Measurements from ENCODE around the gene TRPV5.
A peak's percentile ranks its signal among the peaks of the same experiment; 100 is the strongest.

The TRPV5 gene

GRCh38 chr7:142923391-142923790, 10.2 kb downstream of the TRPV5 start:
- Histone ChIP-seq H3K9me3 (ENCODE audit: severe bottlenecking) (no peaks in the 10 kb centered on the region), H3K36me3 (no peaks in the 10 kb centered on the region), H3K27ac (no peak overlapping the region), H3K27me3 (ENCODE audit: insufficient read depth, low read depth, severe bottlenecking) (no peaks in the 10 kb centered on the region), H3K4me3 (ENCODE audit: low read depth, low read length) (no peak overlapping the region)
- TF ChIP-seq CTCF (IDR thresholded peaks at IDR 0.05; ENCODE audit: low read depth, low read length), result no peak
- no peak for DNase-seq

GRCh38 chr7:142919656-142920055, 13.9 kb downstream of the TRPV5 start:
- Histone ChIP-seq H3K27me3 (ENCODE audit: insufficient read depth, low read depth, severe bottlenecking) (no peaks in the 10 kb centered on the region), H3K9me3 (ENCODE audit: severe bottlenecking) (no peaks in the 10 kb centered on the region), H3K27ac (no peak overlapping the region), H3K4me3 (ENCODE audit: low read depth, low read length) (no peak overlapping the region), H3K36me3 (no peaks in the 10 kb centered on the region)
- no peak for DNase-seq
- no peak for TF ChIP-seq CTCF (IDR thresholded peaks at IDR 0.05; ENCODE audit: low read depth, low read length)

GRCh38 chr7:142918901-142919300, 14.6 kb downstream of the TRPV5 start:
- no peak for TF ChIP-seq CTCF (IDR thresholded peaks at IDR 0.05; ENCODE audit: low read depth, low read length)
- no peaks in the 10 kb centered on the region for H3K9me3 ChIP-seq (ENCODE audit: severe bottlenecking)
- H3K4me3 ChIP-seq (ENCODE audit: low read depth, low read length), result no peak overlapping the region
- DNase-seq, result no peak
- no peaks in the 10 kb centered on the region for H3K36me3 ChIP-seq
- H3K27ac ChIP-seq, result no peak overlapping the region
- no peaks in the 10 kb centered on the region for H3K27me3 ChIP-seq (ENCODE audit: insufficient read depth, low read depth, severe bottlenecking)

- no peak overlapping the region for H3K27ac ChIP-seq
- H3K27me3 ChIP-seq (ENCODE audit: insufficient read depth, low read depth, severe bottlenecking), result no peaks in the 10 kb centered on the region
- DNase-seq, result no peak
- H3K4me3 ChIP-seq (ENCODE audit: low read depth, low read length), result no peak overlapping the region
- no peak for TF ChIP-seq CTCF (IDR thresholded peaks at IDR 0.05; ENCODE audit: low read depth, low read length)
- H3K36me3 ChIP-seq, result no peaks in the 10 kb centered on the region
- H3K9me3 ChIP-seq (ENCODE audit: severe bottlenecking), result no peaks in the 10 kb centered on the region
Observed at GRCh38 chr7:142917447-142917846, 16.1 kb downstream of the TRPV5 start.

GRCh38 chr7:142916508-142916907, 17.0 kb downstream of the TRPV5 start:
- H3K9me3 ChIP-seq (ENCODE audit: severe bottlenecking), result no peaks in the 10 kb centered on the region
- no peak for TF ChIP-seq CTCF (IDR thresholded peaks at IDR 0.05; ENCODE audit: low read depth, low read length)
- H3K4me3 ChIP-seq (ENCODE audit: low read depth, low read length), result no peak overlapping the region
- no peaks in the 10 kb centered on the region for H3K36me3 ChIP-seq
- no peaks in the 10 kb centered on the region for H3K27me3 ChIP-seq (ENCODE audit: insufficient read depth, low read depth, severe bottlenecking)
- no peak overlapping the region for H3K27ac ChIP-seq
- no peak for DNase-seq

- DNase-seq, result no peak
- Histone ChIP-seq H3K9me3 (ENCODE audit: severe bottlenecking) (no peaks in the 10 kb centered on the region), H3K27ac (no peak overlapping the region), H3K4me3 (ENCODE audit: low read depth, low read length) (no peak overlapping the region), H3K36me3 (no peaks in the 10 kb centered on the region), H3K27me3 (ENCODE audit: insufficient read depth, low read depth, severe bottlenecking) (no peaks in the 10 kb centered on the region)
- 0 out of 2 replicates have a peak, but pooled peaks have one; percentile 6 for TF ChIP-seq CTCF (IDR thresholded peaks at IDR 0.05; ENCODE audit: low read depth, low read length)
Observed at GRCh38 chr7:142915315-142915714, 18.2 kb downstream of the TRPV5 start.

Measured in WERI-Rb-1 (cell line).